H4 (cell line): ENCODE data around the gene EVL. TPM values are rescaled to one million over a fixed set of nuclear protein-coding genes. Genes with fewer than 3 reads are reported as not detected.
"Not testable (repeated sequence)": the region's sequence is repeated elsewhere in the genome, so short reads cannot be mapped to it uniquely, and the experiment has no call there.

Source experiments
- DNase-seq: peaks from one replicate; pipeline ENCODE4 v3.0.0-alpha.2; 2015; ENCODE audit warnings: low spot score
- total RNA-seq: library from RNA; depleted of rRNA; stranded (reverse); fragments of >200 nt; shearing (Covaris generic); gene quantifications from 2 replicates; pipeline ENCODE4 v1.2.3, GENCODE V29; 2014; rRNA removed

The EVL gene
- 13.0 and 13.1 TPM in 2 replicates for total RNA-seq

- DNase-seq: no peak
Observed at GRCh38 chr14:100065111-100065871, at the start of gene EVL. TSS of gene EVL (plus strand) at chr14:100065422. CDS start at chr14:100065501, 79 bp downstream.

GRCh38 chr14:100017553-100017952 lies 47.7 kb upstream of the EVL start:
- DNase-seq: no peak

- no peak for DNase-seq
Observed at GRCh38 chr14:100018054-100018453, 47.2 kb upstream of the EVL start.

GRCh38 chr14:100018482-100018881 lies 46.7 kb upstream of the EVL start:
- DNase-seq: no peak

GRCh38 chr14:100019156-100019744 lies 46.0 kb upstream of the EVL start:
- DNase-seq: no peak

GRCh38 chr14:100020629-100021028 lies 44.6 kb upstream of the EVL start:
- DNase-seq: no peak

GRCh38 chr14:100022772-100023451 lies 42.3 kb upstream of the EVL start:
- DNase-seq: no peak

- DNase-seq: peak; percentile 31
Observed at GRCh38 chr14:100025111-100025510, 40.1 kb upstream of the EVL start.

GRCh38 chr14:100027771-100028490 lies 37.3 kb upstream of the EVL start:
- DNase-seq: no peak

- no peak for DNase-seq
Observed at GRCh38 chr14:100028990-100029677, 36.1 kb upstream of the EVL start.

- DNase-seq: not testable (repeated sequence)
Observed at GRCh38 chr14:100030006-100030405, 35.2 kb upstream of the EVL start.

GRCh38 chr14:100030452-100031153 lies 34.6 kb upstream of the EVL start:
- peak; percentile 48 for DNase-seq

- peak; percentile 89 for DNase-seq
Observed at GRCh38 chr14:100031506-100032281, 33.5 kb upstream of the EVL start.

GRCh38 chr14:100032738-100033137 lies 32.5 kb upstream of the EVL start:
- DNase-seq: no peak

- no peak for DNase-seq
Observed at GRCh38 chr14:100033347-100034075, 31.7 kb upstream of the EVL start.

GRCh38 chr14:100034468-100034867 lies 30.8 kb upstream of the EVL start:
- DNase-seq: no peak

- no peak for DNase-seq
Observed at GRCh38 chr14:100034961-100035500, 30.2 kb upstream of the EVL start.

- DNase-seq: no peak
Observed at GRCh38 chr14:100035700-100036099, 29.5 kb upstream of the EVL start.

- no peak for DNase-seq
Observed at GRCh38 chr14:100037353-100037752, 27.9 kb upstream of the EVL start.
